ENCODE results near the gene OSBPL8. TPM values are rescaled to one million over a fixed set of nuclear protein-coding genes. Genes with fewer than 3 reads are reported as not detected.

OSBPL8 gene
- total RNA-seq, 2 experiments from 2014 or later: 154 to 160 TPM

GRCh38 chr12:76535170-76535569 lies 24.4 kb downstream of the OSBPL8 start:
- ChIA-PET POLR2A (no interaction called here), CTCF (no interaction called here)
- H3K36me3 ChIP-seq (ENCODE audit: insufficient read depth, low read length): no peaks in the 10 kb centered on the region
- no peak for TF ChIP-seq CTCF (IDR thresholded peaks at IDR 0.05)
- Mint-ChIP-seq H3K4me3 (no peak overlapping the region), H3K27me3 (no peaks in the 10 kb centered on the region), H3K27ac (no peak overlapping the region), H3K4me1 (ENCODE audit: low read depth) (peaks cover 70% of the 10 kb centered on the region), H3K9me3 (no peaks in the 10 kb centered on the region), H3K36me3 (ENCODE audit: low read depth) (peaks cover 72% of the 10 kb centered on the region)
- intact Hi-C loops (cut with DNase I, micrococcal nuclease): no loop called here
- no peak overlapping the region for H3K27ac ChIP-seq (ENCODE audit: low read depth in 1 of 2, low read length in 2 of 2)
- DNase-seq (no peak), ATAC-seq (ENCODE audit: poor library complexity) (no peak)
- no peaks in the 10 kb centered on the region for H3K27me3 ChIP-seq (ENCODE audit: control insufficient read depth in 1 of 2, insufficient read depth in 2 of 2, low read length in 2 of 2)
- no peak overlapping the region for H3K4me3 ChIP-seq (ENCODE audit: low read length)
- H3K9me3 ChIP-seq (ENCODE audit: control insufficient read depth in 1 of 2, insufficient read depth in 1 of 2, low read length in 2 of 2): no peaks in the 10 kb centered on the region
- H3K4me1 ChIP-seq (ENCODE audit: insufficient read depth, low read length): no peaks in the 10 kb centered on the region

DNA sequence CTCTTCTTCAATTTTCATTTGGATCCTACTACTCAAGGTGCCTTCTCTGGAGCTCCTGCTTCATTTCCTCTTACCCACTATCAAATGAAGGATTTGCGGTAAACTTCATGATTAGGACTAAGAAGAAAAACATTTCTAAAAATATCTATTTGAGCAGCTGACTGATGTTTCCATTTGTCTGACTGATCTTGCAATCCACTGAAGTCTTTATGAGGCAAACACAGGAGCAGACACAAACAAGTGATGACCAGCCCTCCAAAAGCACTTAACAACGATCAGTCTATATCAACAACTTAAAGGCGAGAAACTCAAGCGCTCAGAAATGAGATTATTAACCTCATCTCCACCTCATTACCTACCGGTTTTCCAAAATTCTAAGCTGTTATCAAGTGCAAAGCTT lies 26.2 kb downstream of the OSBPL8 start:
- POLR2A ChIA-PET: interaction anchor here (0.7 to 1.5 kb wide), 3 partner anchors 18 to 1035 kb away, joined by 3 to 7 read pairs (median 5); no protein-coding TSS in a partner anchor
- CTCF ChIA-PET: interaction anchor here (0.6 kb wide), 1 partner anchor 444 kb away, joined by 3 read pairs; no protein-coding TSS in a partner anchor
- no peaks in the 10 kb centered on the region for H3K27me3 Mint-ChIP-seq
- H3K27ac Mint-ChIP-seq: no peak overlapping the region
- no peak overlapping the region for H3K4me3 Mint-ChIP-seq
- Histone ChIP-seq H3K4me3 (ENCODE audit: low read length) (no peak overlapping the region), H3K9me3 (ENCODE audit: control insufficient read depth in 1 of 2, insufficient read depth in 1 of 2, low read length in 2 of 2) (no peaks in the 10 kb centered on the region), H3K27me3 (ENCODE audit: control insufficient read depth in 1 of 2, insufficient read depth in 2 of 2, low read length in 2 of 2) (no peaks in the 10 kb centered on the region), H3K4me1 (ENCODE audit: insufficient read depth, low read length) (no peaks in the 10 kb centered on the region), H3K36me3 (ENCODE audit: insufficient read depth, low read length) (peaks cover 3% of the 10 kb centered on the region), H3K27ac (ENCODE audit: low read depth in 1 of 2, low read length in 2 of 2) (no peak overlapping the region)
- intact Hi-C loops (cut with DNase I, micrococcal nuclease): no loop called here
- H3K9me3 Mint-ChIP-seq: no peaks in the 10 kb centered on the region
- no peak for ATAC-seq (ENCODE audit: poor library complexity)
- no peak for DNase-seq
- no peak for TF ChIP-seq CTCF (IDR thresholded peaks at IDR 0.05)
- peaks cover 75% of the 10 kb centered on the region for H3K4me1 Mint-ChIP-seq (ENCODE audit: low read depth)
- H3K36me3 Mint-ChIP-seq (ENCODE audit: low read depth): peaks cover 81% of the 10 kb centered on the region

DNA sequence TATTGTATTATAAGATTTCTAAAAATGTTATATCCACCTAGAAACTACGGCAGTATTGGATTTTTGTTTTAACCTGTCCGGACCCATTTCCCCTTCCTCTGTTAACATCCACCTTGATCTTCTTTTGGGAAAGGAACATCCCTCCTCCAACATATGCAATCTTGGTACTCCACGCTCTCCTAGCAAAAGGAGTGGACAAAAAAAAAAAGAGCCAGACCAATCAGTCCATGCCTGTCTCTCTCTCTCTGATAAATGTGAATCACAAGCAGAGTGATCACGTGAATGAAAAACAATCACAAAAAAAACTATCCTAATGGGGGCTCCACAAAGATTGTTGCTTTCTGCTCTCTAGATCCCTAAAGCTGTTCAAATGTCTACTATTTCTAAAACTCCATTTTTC lies 27.1 kb downstream of the OSBPL8 start:
- Histone ChIP-seq H3K4me1 (ENCODE audit: insufficient read depth, low read length) (no peaks in the 10 kb centered on the region), H3K36me3 (ENCODE audit: insufficient read depth, low read length) (peaks cover 3% of the 10 kb centered on the region), H3K27ac (ENCODE audit: low read depth in 1 of 2, low read length in 2 of 2) (no peak overlapping the region), H3K27me3 (ENCODE audit: control insufficient read depth in 1 of 2, insufficient read depth in 2 of 2, low read length in 2 of 2) (no peaks in the 10 kb centered on the region), H3K4me3 (ENCODE audit: low read length) (no peak overlapping the region), H3K9me3 (ENCODE audit: control insufficient read depth in 1 of 2, insufficient read depth in 1 of 2, low read length in 2 of 2) (no peaks in the 10 kb centered on the region)
- H3K27ac Mint-ChIP-seq: no peak overlapping the region
- no peaks in the 10 kb centered on the region for H3K9me3 Mint-ChIP-seq
- TF ChIP-seq CTCF (IDR thresholded peaks at IDR 0.05): no peak
- ChIA-PET POLR2A (interaction anchor here (0.7 to 1.5 kb wide), 3 partner anchors 18 to 1034 kb away, joined by 3 to 7 read pairs (median 5); no protein-coding TSS in a partner anchor), CTCF (no interaction called here)
- H3K36me3 Mint-ChIP-seq (ENCODE audit: low read depth): peaks cover 86% of the 10 kb centered on the region
- DNase-seq (no peak), ATAC-seq (ENCODE audit: poor library complexity) (no peak)
- H3K4me1 Mint-ChIP-seq (ENCODE audit: low read depth): peaks cover 79% of the 10 kb centered on the region
- intact Hi-C loops (cut with DNase I, micrococcal nuclease): no loop called here
- H3K4me3 Mint-ChIP-seq: no peak overlapping the region
- no peaks in the 10 kb centered on the region for H3K27me3 Mint-ChIP-seq

Data from CD4-positive, alpha-beta T cell (primary cell).